Stimulated activated CD8-positive, alpha-beta memory T cell treated with anti-CD3 and anti-CD28 coated beads, Interleukin-2, amount 100 ng/mL, for 48 hours (primary cell): Measurements from ENCODE around the gene ZNF83.
A peak's percentile ranks its signal among the peaks of the same experiment; 100 is the strongest.
"Not testable (repeated sequence)": the region's sequence is repeated elsewhere in the genome, so short reads cannot be mapped to it uniquely, and the experiment has no call there.

Experiments
- DNase-seq, 2 donors: peaks; one replicate each; pipeline ENCODE4 v3.0.0-alpha.2; 2020; ENCODE audit warnings: low read depth in 2 of 2

The ZNF83 gene

GRCh38 chr19:52639996-52640395 lies 1.8 kb upstream of the ZNF83 start:
- no peak for DNase-seq

- no peak for DNase-seq
Observed at GRCh38 chr19:52638601-52639000, 446 bp upstream of the ZNF83 start.

DNA sequence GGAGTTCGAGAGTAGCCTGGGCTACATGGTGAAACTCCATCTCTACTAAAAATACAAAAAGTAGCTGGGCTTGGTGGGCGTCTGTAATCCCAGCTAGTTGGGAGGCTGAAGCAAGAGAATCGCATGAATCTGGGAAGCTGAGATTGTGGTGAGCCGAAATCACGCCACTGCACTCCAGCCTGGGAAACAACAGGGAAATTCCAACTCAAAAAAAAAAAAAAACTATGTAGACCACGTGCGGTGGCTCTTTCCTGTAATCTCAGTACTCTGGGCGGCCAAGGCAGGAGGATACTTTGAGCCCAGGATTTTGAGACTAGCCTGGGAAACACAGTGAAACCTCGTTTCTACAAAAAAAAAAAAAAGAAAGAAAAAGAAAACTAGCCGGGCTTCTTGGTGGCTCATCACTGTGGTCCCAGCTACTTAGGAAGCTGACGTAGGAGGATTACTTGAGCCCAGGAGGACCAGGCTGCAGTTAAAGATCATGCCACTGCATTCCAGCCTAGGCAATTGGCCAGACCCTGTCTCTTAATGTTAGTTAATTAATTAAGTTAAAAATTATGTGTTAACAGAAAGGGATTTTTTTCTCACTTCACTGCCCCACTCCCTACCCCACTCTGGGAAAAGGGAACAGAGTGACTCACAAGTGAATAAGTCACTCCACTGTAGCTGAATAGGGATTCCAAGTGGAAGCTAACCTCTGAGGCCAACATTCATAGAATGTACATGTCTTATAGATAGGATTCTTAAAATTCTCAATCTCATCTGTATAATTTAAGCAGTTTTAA lies 2.2 kb downstream of the ZNF83 start:
- DNase-seq: no peak

- not testable (repeated sequence) for DNase-seq
Observed at GRCh38 chr19:52627441-52627840, 10.7 kb downstream of the ZNF83 start.

GRCh38 chr19:52626915-52627314 lies 11.2 kb downstream of the ZNF83 start:
- no peak for DNase-seq

GRCh38 chr19:52622261-52622660 lies 15.9 kb downstream of the ZNF83 start:
- no peak for DNase-seq

- no peak for DNase-seq
Observed at GRCh38 chr19:52621376-52621775, 16.8 kb downstream of the ZNF83 start.

- DNase-seq: no peak
Observed at GRCh38 chr19:52613299-52613906, 24.8 kb downstream of the ZNF83 start.

GRCh38 chr19:52603558-52604207 lies 34.5 kb downstream of the ZNF83 start:
- no peak for DNase-seq

DNA sequence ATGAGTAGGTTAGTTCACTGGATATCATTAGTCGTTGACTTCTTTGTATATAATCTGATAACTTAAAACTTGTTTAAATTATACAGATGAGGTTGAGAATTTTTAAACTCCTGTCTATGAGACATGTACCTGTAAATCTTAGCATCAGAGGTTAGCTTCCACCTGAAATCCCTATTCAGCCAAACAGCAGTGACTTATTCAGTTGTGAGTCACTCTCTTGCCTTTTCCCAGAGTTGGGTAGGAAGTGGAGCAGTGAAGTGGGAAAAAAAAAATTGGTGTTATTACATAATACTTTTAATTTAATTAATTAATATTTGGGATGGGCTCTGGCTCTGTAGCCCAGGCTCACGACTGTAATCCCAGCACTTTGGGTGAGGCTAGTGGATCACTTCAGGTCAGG lies 35.2 kb downstream of the ZNF83 start:
- no peak for DNase-seq

DNA sequence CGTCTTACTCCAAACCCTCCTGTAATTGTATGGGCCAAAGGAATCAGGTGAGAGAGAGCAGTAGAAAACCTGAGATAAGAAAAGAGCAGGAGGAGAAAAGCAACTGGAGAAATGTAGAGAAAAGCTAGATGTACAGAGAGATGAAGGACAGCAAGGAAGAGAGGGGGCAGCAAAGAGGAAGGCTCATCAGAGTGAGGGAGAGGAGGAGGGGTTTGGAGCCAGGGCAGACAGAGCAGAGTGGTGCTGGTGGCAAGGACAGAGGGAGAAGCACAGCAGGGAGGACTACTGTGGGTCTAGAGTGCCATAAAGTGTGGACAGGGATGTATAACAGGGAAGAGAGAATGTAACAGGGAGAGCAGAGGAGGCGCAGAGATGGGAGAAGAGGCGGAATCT lies 36.2 kb downstream of the ZNF83 start:
- DNase-seq: not testable (repeated sequence)

GRCh38 chr19:52601025-52601973 lies 36.9 kb downstream of the ZNF83 start:
- peak; percentile 85 to 93 for DNase-seq

DNA sequence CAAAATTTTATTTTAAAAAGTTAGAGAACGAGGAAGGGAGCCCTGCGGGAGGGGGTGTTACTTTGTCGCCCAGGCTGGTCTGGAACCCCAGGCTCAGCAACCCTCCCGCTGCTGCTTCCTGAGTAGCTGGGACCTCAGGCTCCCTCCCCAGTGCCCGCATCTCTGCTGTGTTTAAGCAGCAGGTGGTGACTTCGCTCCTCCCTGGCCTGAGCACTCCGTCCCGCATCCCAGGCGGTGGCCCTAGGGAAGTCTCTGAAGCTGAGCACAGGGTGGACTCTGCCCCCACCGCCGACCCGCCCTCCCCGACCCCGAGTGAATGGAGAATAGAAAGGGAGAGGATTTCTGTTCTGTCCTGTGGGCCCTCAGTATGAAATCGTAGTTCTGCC lies 37.5 kb downstream of the ZNF83 start:
- no peak for DNase-seq

DNA sequence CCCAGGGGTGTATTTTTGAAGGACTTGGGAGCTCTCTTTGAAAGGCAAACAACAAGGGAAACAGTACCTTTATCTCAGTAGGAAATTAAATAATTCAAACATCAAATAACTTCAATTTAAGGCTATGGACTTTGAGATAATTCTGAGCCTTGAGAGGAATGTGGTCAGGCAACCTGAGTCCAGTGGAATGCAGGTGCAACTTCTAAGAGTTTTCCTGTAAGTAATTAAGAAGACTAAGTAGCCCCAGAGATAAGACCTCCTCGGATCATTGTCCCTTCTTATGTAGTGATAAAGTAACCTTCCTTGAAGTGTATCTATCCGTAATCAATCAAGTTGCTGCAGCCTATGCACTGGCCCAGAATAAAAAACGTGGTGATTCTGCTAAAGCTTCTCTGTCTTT lies 38.9 kb downstream of the ZNF83 start:
- no peak for DNase-seq

DNA sequence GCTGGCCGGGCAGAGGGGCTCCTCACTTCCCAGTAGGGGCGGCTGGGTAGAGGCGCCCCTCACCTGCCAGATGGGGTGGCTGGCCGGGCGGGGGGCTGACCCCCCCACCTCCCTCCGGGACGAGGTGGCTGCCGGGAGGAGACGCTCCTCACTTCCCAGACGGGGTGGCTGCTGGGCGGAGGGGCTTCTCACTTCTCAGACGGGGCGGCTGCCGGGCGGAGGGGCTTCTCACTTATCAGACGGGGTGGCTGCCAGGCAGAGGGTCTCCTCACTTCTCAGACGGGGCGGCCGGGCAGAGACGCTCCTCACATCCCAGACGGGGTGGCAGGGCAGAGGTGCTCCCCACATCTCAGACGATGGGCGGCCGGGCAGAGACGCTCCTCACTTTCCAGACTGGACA lies 44.7 kb downstream of the ZNF83 start:
- DNase-seq: not testable (repeated sequence)

- no peak for DNase-seq
Observed at GRCh38 chr19:52592301-52592700, 45.9 kb downstream of the ZNF83 start.

DNA sequence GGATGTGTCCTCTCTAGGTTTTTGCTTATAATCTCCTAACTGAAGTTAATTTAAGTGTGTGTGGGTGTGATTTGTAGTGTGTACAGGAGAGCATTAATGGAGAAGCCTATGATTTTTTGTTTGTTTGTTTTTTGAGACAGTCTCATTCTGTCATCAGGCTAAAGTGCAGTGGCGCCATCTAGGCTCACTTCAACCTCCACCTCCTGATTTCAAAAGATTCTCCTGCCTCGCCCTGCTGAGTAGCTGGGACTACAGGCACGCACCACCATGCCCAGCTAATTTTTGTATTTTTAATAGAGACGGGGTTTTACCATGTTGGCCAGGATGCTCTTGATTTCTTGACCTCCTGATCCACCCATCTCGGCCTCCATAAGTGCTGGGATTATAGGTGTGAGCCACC lies 47.4 kb downstream of the ZNF83 start:
- no peak for DNase-seq

DNA sequence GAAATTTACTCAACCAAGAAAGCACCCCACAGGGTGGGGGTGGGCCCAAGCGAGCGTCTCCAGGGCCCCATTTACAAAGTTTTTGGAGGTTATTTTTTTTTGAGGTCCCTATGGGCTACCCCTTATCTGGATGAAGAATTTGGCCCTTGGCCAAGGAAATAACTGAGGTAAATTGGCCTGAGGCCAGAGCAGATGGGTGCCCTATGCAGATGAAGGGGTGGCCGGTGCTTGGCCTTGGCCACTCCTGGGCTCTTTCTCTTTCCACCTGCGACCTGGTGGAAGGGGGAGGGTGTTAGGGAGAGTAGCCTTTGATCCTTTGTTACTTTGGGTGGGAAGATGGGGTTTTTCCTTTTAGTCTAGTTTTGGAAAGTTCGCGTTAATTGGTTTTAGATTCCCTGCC lies 52.6 kb downstream of the ZNF83 start:
- DNase-seq: no peak

- no peak for DNase-seq
Observed at GRCh38 chr19:52584736-52585440, 53.3 kb downstream of the ZNF83 start.

- peak; percentile 83 to 89 for DNase-seq
Observed at GRCh38 chr19:52570000-52570861, 67.9 kb downstream of the ZNF83 start, which contains the start of gene ZNF701. TSS of gene ZNF701 (plus strand) at chr19:52570287. CDS start at chr19:52574148, 3,861 bp downstream.
